ENCODE measurements around the gene SHC4.
"Not testable (repeated sequence)": the region's sequence is repeated elsewhere in the genome, so short reads cannot be mapped to it uniquely, and the experiment has no call there.

Gene SHC4

GRCh38 chr15:48925714-48926223 lies 38.0 kb downstream of the SHC4 start:
- DNase-seq (ENCODE audit: low read depth in 3 of 3, low spot score in 1 of 3), result no peak

- DNase-seq (ENCODE audit: low read depth in 3 of 3, low spot score in 1 of 3), result no peak
Measured at GRCh38 chr15:48924528-48925393, 39.0 kb downstream of the SHC4 start.

DNA sequence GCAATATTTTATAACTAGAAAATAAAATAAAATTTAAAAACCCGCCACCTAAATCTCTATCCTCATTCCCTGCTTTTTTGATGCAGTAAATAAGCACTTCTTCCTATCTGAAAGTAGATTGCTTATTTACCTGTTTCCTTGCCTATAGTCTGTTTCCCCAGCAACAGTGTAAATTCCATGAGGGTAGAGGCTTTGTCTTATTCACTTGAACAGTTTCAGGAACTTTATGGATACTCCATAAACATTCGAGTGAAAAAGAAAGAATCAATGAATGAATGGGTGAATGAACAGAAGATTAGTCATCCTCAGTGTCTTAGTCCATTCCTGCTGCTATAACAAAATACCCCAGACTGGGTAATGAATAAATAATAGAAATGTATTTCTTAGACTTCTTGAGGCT lies 41.7 kb downstream of the SHC4 start:
- no peak for DNase-seq (ENCODE audit: low read depth in 3 of 3, low spot score in 1 of 3)

DNA sequence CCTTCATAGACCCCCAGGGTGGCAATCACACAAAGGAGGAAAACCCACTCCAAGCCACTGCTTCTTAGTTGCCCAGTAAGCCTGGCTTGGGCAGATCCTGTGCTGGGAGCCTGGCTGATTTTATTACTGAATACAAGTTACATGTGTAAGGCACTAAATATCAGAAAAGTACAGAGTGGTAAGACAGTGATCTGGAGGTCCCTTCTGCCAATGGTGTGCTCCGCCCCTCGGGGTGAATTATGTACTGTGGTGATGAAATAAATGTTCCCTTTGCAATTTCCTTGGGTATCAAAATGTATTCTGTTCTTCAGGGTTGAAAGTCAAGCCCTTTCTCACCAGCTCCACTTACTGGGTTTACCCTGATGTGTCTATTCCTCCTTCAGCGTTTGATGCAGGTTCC lies 47.0 kb downstream of the SHC4 start:
- no peak for DNase-seq (ENCODE audit: low read depth in 3 of 3, low spot score in 1 of 3)

DNA sequence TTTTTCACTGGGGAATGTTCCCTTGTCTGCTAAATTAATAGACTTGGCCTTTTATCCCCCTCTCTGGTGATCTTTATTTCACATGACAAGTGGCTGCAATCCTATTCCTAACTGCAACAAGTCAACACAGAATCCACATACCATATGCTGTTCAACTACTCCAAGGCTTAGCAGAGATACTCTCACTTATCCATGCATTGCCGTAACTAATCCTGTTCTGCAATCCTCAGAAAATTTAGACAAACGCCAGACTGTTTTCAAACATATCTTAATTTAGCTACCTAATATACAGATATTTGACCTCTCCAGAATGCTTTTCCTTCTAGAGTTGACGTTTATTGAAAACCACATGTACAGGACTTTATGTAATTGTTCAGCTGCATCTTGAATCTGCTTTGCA lies 47.9 kb downstream of the SHC4 start:
- DNase-seq (ENCODE audit: low read depth in 3 of 3, low spot score in 1 of 3), result no peak

DNA sequence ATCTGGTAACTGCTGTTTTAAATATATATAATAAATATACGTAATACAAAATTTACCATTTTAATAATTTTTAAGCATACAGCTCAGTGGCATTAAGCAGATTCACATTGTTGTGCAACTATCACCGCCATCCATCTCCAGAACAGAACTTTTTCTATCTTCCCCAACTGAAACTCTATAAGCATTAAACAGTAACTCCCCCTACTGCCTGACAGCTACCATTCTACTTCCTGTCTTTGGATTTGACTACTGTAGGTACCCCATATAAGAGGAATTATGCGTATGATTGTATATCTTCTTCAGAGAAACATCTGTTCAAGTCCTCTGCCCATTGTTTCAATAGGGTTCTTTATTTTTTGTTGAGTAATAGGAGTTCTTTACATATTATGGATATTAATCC lies 49.0 kb downstream of the SHC4 start:
- DNase-seq (ENCODE audit: low read depth in 3 of 3, low spot score in 1 of 3), result no peak

DNA sequence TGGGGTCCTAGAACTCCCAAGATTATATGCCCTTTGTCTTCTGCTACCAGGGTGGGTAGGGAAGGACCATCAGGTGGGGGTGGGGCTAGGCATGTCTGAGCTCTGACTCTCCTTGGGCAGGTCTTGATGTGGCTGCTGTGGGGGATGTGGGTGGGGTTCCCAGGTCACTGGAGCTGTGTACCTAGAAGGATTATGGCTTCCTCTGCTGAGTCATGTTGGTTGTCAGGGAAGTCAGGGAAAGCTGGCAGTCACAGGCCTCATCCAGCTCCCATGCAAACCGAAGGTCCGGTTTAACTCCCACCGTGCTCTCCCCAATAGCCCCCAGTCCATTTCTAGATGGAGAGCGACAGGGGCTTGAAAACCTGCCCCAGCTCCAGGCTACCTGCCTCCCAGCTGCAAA lies 50.6 kb downstream of the SHC4 start:
- no peak for DNase-seq (ENCODE audit: low read depth in 3 of 3, low spot score in 1 of 3)

- DNase-seq (ENCODE audit: low read depth in 3 of 3, low spot score in 1 of 3), result not testable (repeated sequence)
Measured at GRCh38 chr15:48910554-48910953, 53.2 kb downstream of the SHC4 start.

DNA sequence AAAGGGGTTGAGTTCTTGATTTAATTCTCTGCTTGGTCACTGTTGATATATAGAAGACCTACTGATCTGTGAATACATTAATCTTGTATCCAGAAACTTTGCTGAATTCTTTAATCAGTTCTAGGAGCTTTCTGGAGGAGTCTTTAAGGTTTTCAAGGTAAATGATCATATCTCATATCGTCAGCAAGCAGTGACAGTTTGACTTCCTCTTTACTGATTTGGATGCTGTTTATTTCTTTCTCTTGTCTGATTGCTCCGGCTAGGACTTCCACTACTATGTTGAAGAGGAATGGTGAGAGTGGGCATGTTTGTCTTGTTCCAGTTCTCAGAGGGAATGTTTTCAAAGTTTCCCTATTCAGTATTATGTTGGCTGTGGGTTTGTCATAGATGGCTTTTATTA lies 54.4 kb downstream of the SHC4 start:
- not testable (repeated sequence) for DNase-seq (ENCODE audit: low read depth in 3 of 3, low spot score in 1 of 3)

DNA sequence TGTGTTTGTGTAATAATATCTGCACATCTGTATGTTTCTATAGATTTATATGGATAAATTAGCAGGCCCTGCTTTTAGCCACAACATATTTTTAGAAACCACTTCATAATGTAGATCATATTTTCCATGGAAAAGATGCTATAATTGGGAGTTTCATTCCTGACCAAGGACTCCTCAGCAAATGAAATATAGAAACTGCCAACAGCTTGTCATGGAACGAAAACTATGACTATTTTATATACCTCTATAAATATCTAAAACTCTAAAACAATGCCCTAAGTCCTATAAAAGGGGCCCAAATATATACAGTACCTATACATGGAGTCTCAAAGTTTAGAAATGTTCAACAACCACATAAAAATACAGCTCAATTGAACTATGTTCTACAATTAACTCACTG lies 57.9 kb downstream of the SHC4 start:
- no peak for DNase-seq (ENCODE audit: low read depth in 3 of 3, low spot score in 1 of 3)

DNA sequence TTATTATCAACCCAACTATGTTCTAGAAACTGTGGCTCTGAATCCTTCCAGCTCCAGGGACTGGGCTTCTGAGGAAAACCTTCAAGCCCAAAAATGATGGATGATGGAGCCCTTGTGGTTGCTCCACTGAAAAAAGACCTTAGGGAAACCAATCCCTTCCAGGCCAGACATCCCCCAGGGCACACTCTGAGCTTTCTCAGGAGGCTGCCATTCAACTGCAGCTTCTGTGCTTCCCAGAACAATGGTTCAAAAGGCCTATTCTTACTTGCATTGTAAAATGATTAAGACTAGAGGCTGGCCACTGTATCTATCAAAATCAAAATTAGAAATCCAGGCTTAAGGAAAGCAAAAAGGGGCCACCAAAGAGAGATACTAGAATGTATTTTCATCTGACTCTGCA lies 58.5 kb downstream of the SHC4 start:
- no peak for DNase-seq (ENCODE audit: low read depth in 3 of 3, low spot score in 1 of 3)

DNA sequence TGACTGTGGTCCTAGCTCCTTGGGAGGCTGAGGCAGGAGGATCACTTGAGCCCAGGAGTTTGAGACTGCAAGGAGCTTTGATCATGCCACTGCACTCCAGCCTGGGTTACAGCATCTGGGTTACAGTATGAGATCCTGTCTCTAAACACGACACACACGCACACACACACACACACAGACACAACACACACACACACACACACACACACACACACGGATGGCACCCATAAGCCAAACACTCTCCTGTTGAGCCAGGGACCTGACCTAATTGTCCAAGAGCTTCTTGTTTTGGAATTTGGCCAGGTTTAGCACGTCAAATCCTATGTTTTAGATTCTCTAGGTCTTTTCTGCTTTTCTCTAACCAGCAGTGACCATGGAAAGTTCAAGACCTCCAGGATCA lies 59.0 kb downstream of the SHC4 start:
- DNase-seq (ENCODE audit: low read depth in 3 of 3, low spot score in 1 of 3), result no peak

- DNase-seq (ENCODE audit: low read depth in 3 of 3, low spot score in 1 of 3), result no peak
Measured at GRCh38 chr15:48899793-48900192, 63.9 kb downstream of the SHC4 start.

- no peak for DNase-seq (ENCODE audit: low read depth in 3 of 3, low spot score in 1 of 3)
Measured at GRCh38 chr15:48898446-48898845, 65.3 kb downstream of the SHC4 start.

DNA sequence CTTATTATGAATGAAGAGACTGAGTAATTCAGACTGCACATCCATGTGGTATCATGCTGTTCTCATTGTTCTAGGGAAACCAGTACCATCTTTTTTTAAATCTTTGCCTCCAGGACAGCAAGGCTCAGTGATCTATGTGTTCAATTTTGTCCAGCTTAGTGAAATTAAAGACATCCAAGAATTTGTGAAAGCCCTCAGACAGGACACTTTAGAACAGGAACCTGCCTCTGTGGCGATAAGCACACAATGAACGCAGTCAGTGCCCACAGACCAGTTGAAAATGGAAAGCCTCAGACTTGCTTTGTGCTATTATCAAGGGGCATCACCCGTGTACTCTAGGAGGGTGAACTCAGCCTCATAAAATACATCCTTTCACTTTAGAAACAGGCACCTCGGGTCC lies 65.7 kb downstream of the SHC4 start:
- DNase-seq (ENCODE audit: low read depth in 3 of 3, low spot score in 1 of 3), result no peak

DNA sequence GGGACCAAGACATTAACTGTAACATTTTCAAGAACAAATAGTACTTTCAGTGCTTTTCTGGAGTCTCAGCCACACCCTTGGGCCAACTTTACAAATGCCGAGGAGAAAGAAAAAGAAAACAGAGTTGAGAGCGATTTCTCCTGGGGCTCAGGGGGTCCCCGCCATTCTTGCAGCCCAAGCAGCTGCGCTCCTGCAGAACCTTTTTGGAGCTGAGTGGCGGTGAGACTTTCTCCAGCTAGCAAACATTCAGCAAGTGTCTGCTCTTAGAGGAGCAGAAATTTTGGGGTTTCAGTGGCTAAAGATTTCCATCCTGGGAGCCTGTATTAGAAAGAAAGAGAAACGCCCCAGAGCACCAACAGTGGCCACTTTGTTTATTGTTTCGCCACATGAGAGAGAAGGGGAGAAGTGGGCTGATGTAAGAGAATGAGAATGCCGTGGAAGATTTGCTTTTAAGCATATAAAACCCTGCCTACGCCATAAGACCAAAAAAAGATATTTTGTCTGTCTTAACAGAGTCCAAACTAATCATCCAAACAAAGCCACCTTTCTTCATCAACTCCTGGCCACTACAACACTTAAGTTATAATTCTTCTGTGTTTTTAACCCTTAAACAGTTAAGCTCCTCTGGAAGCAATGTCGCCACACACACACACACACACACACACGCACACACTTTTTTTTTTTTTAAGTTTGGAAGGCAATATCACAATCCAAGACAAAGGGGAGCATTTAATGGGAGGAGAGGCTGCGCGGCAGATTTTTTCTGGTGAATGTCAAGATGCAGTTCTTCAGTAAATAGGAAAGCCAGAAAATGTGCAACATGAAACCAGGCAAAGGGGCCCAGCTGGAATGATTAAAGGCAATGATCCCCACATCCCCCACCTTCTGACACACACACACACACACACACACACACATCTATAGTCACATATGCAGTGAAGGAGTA lies 66.6 kb downstream of the SHC4 start:
- DNase-seq (ENCODE audit: low read depth in 3 of 3, low spot score in 1 of 3), result no peak

DNA sequence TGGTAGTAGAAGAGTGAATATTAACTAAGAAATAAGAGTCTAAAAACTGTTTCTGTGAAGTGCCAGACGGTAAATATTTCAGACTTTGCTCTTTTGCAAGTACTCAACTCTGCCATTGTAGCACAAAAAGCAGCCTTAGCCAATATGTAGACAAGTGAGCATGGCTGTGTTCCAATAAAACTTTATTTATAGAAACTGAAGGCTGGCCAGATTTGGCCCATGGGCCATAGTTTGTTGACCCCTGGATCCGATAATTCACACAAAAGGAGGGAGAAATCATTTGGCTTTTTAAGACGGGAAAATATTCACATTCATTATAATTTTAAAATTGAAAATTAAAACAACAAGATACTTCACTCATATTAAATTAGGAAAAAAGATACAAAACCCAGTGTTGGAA lies 70.4 kb downstream of the SHC4 start:
- no peak for DNase-seq (ENCODE audit: low read depth in 3 of 3, low spot score in 1 of 3)

GRCh38 chr15:48891232-48891765 lies 72.4 kb downstream of the SHC4 start:
- no peak for DNase-seq (ENCODE audit: low read depth in 3 of 3, low spot score in 1 of 3)

DNA sequence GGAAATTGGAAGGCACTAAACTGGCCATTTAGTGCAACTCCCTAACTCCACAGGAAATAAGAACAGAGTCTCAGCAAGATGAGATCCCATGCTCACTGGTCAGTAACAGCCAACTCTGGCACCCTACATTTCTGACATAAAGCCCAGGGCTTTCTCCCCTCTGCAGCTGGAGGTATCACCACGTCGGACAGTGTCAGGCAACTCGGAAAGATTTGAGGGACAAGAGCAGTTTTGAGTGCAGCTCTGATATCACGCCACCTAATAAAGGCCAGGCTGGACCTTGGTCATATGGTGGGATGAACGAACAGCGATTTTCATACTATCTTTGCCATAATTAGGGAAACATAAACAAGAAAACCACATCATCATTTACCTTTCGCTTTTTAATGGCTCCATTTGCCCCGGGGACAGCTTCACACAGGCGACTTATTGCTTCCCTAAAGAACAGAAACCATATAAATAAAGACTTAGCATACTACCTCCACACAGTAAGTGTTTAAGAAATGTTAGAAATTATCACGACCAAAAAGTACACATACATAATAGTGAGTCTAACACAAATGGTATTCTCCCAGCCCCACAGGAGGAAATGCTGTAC lies 73.2 kb downstream of the SHC4 start:
- DNase-seq (ENCODE audit: low read depth in 3 of 3, low spot score in 1 of 3), result no peak

- DNase-seq (ENCODE audit: low read depth in 3 of 3, low spot score in 1 of 3), result no peak
Measured at GRCh38 chr15:48889925-48890324, 73.8 kb downstream of the SHC4 start.

DNA sequence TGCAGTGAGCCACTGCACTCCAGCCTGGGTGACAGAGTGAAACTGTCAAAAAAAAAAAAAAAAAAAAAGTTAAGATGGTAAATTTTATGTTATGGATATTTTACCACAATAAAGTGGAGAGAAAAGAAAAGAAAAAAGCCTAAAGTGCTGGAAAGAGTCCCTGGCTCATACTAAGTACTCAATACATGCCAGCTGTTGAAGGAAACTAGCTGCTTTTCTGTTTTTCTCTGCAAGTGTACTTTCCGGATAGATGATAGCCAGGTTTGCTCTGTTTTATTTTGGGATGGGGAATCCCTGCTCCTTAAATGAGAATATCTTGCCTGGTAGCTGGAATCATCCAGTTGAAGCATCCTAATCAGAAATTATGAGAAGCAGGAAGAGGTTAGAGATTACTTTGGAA lies 74.9 kb downstream of the SHC4 start:
- no peak for DNase-seq (ENCODE audit: low read depth in 3 of 3, low spot score in 1 of 3)

Measured in stimulated activated CD4-positive, alpha-beta T cell treated with anti-CD3 and anti-CD28 coated beads, TNF-alpha, amount 100 ng/mL, for 1 hour (primary cell).